Femur (tissue), 1 donor: ENCODE measurements around the gene MBD3L2B.
"Not testable (repeated sequence)": the region's sequence is repeated elsewhere in the genome, so short reads cannot be mapped to it uniquely, and the experiment has no call there.

Source experiments
- DNase-seq: peaks from one replicate; pipeline ENCODE4 v3.0.0-alpha.2; 2017

Gene MBD3L2B

DNA sequence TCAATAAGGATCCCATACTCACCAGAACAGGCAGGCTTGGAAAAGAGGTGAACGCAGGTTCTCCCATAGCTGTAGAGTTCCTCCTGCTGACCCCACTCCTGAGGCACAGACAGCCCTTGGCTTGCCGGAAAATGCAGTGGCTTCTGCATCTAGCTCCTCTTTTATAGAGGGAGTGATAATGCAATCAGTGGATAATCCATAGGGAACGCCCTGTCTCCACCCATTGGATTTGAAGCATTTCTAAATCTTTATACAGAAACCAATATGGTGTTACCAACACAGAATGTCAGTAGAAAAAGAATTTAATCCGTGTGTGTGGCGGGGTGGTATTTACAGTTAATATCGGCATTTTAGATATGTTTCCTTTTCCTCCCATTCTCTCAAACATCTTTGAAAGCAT, at the start of gene MBD3L2B:
Gene MBD3L2B (minus strand): TSS at position 101 of the 400 bp plus-strand sequence. CDS start 34 bp downstream, at position 67.
- DNase-seq = not testable (repeated sequence)

DNA sequence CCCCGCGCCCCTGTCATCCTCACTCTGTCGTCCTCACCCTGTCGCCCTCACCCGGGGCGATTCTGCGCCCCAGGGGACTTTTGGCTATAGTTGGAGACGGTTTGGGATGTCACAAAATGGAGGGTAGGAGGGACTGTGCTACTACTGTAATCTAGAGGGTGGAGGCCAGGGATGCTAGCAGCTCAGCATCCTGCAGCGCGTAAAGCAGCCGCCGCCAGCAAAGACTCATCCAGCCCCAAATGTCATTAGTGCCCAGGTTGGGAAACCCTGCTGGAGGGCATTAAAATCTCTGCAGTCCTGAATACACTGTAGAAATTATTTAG, 48.6 kb upstream of the MBD3L2B start:
- DNase-seq = no peak

DNA sequence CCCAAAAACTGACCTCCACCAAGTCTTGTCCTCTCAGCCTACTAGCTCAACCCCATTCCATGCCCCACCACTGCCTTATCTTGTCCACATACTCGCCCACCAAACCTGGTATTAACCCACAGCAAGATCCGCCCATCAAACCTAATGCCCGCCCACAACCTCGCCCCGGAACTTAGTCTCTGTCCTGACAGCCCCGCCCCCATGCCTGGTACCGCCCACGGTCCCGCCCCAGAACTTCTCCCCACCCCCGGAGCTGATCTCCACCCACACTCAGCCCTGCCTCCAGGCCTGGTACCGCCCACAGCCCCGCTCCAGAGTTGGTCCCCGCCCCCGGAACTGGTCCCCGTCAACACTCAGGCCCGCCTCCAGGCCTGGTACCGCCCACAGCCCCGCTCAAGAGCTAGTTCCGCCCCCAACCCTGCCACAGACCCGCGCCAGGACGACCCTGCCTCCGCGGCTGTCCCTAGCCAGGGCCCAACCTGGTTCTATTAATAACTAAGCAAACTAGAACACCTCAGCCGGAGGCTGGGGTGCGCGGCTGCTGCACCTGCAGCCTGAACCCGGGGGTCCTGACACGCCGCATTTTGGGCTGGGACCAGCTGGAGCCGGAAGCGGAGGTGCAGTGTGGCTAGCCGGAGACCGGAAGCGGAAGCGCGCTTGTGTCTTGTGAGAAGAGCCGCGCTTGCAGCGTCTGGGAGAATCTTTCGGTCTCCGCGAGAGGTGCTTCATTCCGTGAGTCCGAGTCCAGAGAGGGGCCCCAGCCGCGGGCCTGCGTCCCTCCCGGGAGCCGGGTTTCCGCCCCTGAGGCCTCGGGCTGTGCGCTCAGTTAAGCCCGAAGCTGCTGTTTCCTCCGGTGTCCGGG, 48.0 kb upstream of the MBD3L2B start, which contains the start of gene ZNF557:
Gene ZNF557 (plus strand): TSS at position 662 of the 862 bp plus-strand sequence. CDS start 5,372 bp downstream, outside the sequence.
- DNase-seq = peak; percentile 99

DNA sequence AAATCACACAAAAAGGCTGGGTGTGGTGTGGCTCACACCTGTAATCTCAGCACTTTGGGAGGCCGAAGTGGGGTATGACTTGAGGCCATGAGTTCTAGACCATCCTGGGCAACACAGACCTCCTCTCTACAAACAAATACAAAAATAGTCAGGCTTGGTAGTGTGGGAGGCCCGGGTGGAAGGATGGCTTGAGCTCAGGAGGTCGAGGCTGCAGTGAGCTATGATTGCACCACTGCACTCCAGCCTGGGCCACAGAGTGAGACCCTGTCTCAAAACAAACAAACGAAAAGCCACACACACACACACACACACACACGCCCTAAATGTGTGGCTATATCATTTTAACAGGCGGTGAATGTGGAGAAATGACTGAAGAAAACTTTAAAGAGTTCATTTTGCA, 47.4 kb upstream of the MBD3L2B start:
- DNase-seq = no peak

DNA sequence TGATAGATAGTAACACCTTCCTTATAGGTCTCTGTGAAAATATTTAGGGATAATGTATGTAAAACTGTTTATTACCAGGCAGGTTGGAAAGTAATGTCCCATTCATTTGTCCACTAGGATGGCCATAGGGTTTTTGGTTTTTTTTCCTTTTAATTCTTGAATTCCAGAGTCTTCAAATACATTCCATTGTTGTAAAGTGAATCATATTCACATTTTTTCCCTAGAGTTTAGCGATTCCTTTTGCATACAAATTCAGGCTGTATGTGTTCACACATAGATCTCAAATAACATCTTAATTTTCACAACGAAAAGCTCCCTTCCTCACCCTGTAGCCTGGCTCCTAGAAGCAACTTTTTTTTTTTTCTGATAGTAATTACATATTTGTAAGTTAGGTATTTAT, 46.5 kb upstream of the MBD3L2B start:
- no peak for DNase-seq

DNA sequence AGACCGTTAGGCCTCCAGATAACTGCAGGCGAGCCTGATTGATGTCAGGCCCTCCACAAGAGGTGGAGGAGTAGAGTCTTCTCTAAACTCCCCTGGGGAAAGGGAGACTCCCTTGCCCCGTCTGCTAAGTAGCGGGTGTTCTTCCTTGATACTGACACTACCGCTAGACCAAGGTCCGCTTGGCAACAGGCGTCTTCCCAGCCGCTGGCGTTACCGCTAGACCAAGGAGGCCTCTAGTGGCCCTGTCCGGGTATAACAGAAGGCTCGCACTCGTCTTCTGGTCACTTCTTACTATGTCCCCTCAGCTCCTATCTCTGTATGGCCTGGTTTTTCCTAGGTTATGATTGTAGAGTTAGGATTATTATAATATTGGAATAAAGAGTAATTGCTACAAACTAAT, 45.9 kb upstream of the MBD3L2B start:
- DNase-seq = peak; percentile 30

DNA sequence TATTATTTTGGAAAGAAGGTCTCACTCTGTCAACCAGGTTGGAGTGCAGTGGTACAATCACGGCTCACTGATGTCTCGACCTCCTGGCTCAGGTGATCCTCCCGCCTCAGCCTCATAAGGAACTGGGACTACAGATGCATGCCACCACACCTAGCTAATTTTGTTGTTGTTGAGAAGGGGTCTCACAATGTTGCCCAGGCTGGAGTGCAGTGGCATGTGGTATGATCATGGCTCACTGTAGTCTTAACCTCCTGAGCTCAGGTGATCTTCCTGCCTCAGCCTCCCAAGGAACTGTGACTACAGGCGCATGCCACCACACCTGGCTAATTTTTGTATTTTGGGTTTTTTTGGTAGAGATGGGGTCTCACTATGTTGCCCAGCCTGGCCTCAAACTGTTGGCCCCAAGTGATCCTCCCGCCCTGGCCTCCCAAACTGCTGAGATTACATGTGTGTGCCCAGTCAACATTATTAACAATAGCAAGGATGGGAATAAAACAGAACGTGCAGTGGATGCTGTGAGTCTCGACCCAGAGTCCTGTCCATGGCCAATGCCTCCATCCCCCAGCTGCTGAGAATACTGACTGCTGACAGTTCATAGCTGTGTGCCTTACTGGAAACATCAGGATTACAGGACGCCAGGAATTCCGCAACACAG, 42.7 kb upstream of the MBD3L2B start:
- no peak for DNase-seq

DNA sequence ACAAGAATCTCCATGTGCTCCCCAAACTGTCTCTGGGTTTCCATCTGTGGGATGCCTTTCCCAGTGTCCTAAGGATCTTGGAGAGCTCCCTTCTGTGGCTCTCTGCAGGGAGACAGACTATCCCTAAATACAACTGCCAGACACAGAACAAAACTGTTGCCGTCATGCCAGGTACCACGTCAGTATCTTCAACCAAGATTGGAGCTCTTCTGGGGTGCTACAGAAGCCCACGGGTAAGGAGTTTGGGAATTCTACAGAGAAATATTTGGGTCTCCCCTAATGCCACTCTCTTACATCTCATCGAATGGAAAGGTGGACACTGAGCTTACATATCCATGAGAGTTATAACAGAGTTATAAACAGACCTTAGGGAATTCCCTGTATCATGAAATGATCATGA, 42.1 kb upstream of the MBD3L2B start:
- no peak for DNase-seq

DNA sequence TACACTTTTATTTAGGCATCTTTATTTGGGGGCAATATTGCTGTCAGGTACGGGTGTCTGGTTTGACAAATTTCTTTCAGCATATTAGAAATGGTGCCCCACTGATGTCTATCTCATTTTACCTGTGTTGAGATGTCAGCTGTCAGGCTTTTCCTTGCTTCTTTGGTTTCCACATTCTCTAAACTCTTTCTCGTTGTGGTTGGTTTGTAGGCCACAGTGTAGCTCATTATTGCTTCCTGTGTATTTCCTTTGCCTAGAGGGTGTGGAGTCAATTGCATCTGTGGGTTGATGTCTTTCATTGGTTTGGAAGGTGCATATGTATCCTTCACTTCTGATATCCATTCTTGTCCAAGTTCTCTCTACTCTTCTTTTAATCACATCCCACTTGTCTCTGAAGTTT, 38.7 kb upstream of the MBD3L2B start:
- DNase-seq = not testable (repeated sequence)

DNA sequence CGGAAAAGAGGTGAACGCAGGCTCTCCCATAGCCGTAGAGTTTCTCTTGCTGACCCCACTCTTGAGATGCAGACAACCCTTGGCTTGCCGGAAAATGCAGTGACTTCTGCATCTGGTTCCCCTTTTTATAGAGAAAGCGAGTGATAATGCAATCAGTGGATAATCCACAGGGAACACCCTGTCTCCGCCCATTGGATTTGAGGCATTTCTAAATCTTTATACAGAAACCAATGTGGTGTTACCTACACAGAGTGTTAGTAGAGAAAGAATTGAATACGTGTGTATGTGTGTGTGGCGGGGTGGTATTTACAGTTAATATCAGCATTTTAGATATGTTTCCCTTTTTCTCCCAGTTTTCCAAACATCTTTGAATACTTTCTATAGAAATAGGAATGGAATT, 37.3 kb upstream of the MBD3L2B start, which contains the start of gene MBD3L3:
Gene MBD3L3 (minus strand): TSS at position 101 of the 400 bp plus-strand sequence. CDS start 71 bp downstream, at position 30.
- DNase-seq = not testable (repeated sequence)

DNA sequence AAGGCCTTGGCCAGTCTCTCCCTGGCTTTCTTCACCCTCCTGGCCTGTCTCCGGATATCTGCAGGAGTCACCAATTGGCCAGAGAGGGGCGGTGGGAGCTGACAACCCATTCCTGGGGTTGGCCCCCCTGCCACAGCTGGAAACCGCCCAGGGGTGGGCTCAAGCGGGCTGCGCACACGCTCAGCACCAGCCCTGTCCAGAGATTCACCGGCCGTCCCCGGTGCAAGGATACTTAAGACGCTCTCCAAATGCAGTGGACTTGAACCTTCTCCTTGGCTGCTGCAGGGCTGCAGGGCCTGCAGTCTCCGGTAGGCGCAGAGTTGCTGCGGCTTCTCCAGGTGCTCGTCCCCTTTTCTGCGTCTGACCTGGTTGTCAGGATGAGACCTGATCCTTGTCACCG, 35.1 kb upstream of the MBD3L2B start:
- DNase-seq = not testable (repeated sequence)

DNA sequence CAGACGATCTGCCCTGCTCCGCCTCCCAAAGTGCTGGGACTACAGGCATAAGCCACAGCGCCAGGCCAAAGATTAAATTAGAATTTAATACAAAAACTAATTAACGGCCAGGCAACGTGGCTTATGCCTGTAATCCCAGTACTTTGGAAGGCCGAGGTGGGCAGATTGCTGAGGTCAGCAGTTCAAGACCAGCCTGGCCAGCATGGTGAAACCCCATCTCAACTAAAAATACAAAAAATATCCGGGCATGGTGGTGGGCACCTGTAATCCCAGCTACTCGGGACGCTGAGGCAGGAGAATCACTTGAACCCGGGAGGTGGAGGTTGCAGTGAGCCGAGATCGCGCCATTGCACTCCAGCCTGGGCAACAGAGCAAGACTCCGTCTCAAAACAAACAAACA, 34.4 kb upstream of the MBD3L2B start:
- DNase-seq = not testable (repeated sequence)

DNA sequence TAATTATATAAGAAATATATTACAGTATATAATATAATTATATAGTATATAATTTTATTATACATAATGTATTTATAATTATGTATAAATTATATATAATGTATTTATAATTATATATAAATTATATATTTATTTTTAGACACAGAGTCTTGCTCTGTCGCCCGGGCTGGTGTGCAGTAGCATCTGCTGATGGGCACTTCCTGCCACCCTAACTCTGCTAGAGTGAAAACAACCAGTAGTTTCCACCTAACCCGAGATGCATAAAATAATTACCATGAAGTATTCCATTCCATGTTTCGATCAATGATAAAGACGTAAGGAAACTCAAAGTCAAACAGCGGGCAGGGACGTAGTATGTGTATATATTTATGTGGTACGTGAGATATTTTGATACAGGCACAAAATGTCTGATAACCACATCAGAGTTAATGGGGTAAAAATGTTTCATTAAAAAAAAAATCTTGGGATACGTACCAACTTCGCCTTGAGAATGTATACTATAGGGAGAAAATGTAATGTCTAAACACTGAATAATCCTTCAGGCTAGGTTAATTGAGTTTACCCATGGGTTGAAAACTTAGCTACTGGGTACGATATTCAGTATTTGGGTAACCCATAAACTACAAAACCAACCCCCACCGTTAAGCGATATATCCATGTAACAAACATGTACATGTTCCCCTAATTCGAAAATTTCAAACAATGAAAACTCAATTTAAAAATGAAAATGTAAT, 33.6 kb upstream of the MBD3L2B start:
- not testable (repeated sequence) for DNase-seq

DNA sequence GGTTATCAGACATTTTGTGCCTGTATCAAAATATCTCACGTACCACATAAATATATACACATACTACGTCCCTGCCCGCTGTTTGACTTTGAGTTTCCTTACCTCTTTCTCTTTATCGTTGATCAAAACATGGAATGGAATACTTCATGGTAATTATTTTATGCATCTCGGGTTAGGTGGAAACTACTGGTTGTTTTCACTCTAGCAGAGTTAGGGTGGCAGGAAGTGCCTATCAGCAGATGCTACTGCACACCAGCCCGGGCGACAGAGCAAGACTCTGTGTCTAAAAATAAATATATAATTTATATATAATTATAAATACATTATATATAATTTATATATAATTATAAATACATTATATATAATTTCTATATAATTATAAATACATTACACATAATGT, 31.7 kb upstream of the MBD3L2B start:
- DNase-seq = not testable (repeated sequence)

DNA sequence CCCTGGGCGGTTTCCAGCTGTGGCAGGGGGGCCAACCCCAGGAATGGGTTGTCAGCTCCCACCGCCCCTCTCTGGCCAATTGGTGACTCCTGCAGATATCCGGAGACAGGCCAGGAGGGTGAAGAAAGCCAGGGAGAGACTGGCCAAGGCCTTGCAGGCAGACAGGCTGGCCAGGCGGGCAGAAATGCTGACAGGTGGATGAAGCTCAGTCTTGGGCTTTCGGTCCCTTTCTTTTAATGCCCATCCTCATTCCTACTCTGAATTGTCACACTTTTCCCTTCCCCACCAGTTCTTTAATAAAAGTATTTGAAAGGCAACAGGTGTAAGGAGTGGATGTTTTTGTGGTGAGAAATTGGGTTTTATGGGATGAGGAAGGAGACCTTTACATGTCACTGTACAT, 30.2 kb upstream of the MBD3L2B start:
- DNase-seq = not testable (repeated sequence)

DNA sequence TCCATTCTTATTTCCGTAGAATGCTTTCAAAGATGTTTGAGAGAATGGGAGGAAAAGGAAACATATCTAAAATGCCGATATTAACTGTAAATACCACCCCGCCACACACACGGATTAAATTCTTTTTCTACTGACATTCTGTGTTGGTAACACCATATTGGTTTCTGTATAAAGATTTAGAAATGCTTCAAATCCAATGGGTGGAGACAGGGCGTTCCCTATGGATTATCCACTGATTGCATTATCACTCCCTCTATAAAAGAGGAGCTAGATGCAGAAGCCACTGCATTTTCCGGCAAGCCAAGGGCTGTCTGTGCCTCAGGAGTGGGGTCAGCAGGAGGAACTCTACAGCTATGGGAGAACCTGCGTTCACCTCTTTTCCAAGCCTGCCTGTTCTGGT, 27.8 kb upstream of the MBD3L2B start, which contains the start of gene MBD3L2:
Gene MBD3L2 (plus strand): TSS at position 301 of the 400 bp plus-strand sequence. CDS start 53 bp downstream, at position 354.
- not testable (repeated sequence) for DNase-seq

DNA sequence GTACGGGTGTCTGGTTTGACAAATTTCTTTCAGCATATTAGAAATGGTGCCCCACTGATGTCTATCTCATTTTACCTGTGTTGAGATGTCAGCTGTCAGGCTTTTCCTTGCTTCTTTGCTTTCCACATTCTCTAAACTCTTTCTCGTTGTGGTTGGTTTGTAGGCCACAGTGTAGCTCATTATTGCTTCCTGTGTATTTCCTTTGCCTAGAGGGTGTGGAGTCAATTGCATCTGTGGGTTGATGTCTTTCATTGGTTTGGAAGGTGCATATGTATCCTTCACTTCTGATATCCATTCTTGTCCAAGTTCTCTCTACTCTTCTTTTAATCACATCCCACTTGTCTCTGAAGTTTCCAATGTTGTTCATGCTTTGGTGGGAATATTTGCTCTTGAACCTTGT, 20.3 kb upstream of the MBD3L2B start:
- not testable (repeated sequence) for DNase-seq

DNA sequence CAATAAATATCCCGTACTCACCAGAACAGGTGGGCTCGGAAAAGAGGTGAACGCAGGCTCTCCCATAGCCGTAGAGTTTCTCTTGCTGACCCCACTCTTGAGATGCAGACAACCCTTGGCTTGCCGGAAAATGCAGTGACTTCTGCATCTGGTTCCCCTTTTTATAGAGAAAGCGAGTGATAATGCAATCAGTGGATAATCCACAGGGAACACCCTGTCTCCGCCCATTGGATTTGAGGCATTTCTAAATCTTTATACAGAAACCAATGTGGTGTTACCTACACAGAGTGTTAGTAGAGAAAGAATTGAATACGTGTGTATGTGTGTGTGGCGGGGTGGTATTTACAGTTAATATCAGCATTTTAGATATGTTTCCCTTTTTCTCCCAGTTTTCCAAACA, 18.8 kb upstream of the MBD3L2B start, which contains the start of gene MBD3L4:
Gene MBD3L4 (minus strand): TSS at position 101 of the 400 bp plus-strand sequence. CDS start 35 bp downstream, at position 66.
- not testable (repeated sequence) for DNase-seq

DNA sequence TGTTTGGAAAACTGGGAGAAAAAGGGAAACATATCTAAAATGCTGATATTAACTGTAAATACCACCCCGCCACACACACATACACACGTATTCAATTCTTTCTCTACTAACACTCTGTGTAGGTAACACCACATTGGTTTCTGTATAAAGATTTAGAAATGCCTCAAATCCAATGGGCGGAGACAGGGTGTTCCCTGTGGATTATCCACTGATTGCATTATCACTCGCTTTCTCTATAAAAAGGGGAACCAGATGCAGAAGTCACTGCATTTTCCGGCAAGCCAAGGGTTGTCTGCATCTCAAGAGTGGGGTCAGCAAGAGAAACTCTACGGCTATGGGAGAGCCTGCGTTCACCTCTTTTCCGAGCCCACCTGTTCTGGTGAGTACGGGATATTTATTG, 9.0 kb upstream of the MBD3L2B start, which contains the start of gene MBD3L5:
Gene MBD3L5 (plus strand): TSS at position 301 of the 400 bp plus-strand sequence. CDS start 34 bp downstream, at position 335.
- not testable (repeated sequence) for DNase-seq

DNA sequence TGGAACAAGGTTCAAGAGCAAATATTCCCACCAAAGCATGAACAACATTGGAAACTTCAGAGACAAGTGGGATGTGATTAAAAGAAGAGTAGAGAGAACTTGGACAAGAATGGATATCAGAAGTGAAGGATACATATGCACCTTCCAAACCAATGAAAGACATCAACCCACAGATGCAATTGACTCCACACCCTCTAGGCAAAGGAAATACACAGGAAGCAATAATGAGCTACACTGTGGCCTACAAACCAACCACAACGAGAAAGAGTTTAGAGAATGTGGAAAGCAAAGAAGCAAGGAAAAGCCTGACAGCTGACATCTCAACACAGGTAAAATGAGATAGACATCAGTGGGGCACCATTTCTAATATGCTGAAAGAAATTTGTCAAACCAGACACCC, 7.6 kb upstream of the MBD3L2B start:
- not testable (repeated sequence) for DNase-seq

DNA sequence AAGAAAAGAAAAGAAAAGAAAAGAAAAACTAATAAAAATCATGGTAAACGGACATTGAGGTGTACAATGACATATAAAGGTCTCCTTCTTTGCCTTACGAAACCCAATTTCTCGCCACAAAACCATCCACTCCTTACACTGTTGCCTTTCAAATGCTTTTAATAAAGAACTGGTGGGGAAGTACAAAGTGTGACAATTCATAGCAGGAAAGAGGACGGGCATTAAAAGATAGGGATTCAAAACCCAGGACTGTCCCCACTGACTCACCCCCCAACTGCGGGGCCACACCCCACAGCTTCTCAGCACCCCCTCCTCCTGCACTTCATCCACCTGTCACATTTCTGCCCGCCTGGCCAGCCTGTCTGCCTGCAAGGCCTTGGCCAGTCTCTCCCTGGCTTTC, 2.4 kb downstream of the MBD3L2B start:
- DNase-seq = no peak

DNA sequence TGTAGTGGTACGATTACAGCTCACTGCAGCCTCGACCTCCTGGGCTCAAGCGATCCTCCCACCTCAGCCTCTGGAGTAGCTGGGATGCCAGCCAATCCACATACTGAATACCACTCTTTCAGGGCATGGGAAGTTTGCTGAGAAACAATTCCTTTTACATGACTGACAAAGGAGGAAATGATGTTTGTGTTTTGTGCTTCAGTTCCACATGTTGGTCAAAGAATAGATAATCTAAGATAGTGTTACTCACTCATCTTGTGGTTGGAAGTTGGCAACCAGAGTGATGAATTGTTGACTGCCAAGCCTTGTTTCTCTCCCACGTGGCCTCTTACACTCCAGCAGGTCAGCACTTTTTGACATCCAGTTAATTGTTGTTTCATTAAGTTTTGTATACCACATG, 7.6 kb downstream of the MBD3L2B start:
- DNase-seq = no peak
